GM18517 (cell line): ENCODE data around the gene GRM8.
"Not testable (repeated sequence)": the region's sequence is repeated elsewhere in the genome, so short reads cannot be mapped to it uniquely, and the experiment has no call there.

ENCODE experiments used
- ATAC-seq: cut with Tn5 transposase; IDR thresholded peaks from one replicate; pipeline ENCODE4 v1.9.1; 2021; ENCODE audit warnings: mild to moderate bottlenecking, moderate library complexity; ENCODE audit not compliant: unreplicated experiment

GRM8 gene

GRCh38 chr7:126839624-126840023 lies 413.1 kb downstream of the GRM8 start:
- no peak for ATAC-seq

- ATAC-seq, result no peak
These were observed 414.5 kb downstream of the GRM8 start for GRCh38 chr7:126838194-126838593.

GRCh38 chr7:126831241-126831640 lies 421.5 kb downstream of the GRM8 start:
- not testable (repeated sequence) for ATAC-seq

- no peak for ATAC-seq
These were observed 431.8 kb downstream of the GRM8 start for GRCh38 chr7:126820925-126821324.

GRCh38 chr7:126819197-126819484 lies 433.6 kb downstream of the GRM8 start:
- ATAC-seq, result no peak

GRCh38 chr7:126818393-126819196 lies 434.1 kb downstream of the GRM8 start:
- no peak for ATAC-seq

GRCh38 chr7:126809188-126809587 lies 443.6 kb downstream of the GRM8 start:
- ATAC-seq, result no peak

GRCh38 chr7:126806614-126807013 lies 446.1 kb downstream of the GRM8 start:
- ATAC-seq, result no peak

- no peak for ATAC-seq
These were observed 447.4 kb downstream of the GRM8 start for GRCh38 chr7:126805351-126805750.

GRCh38 chr7:126804604-126805003 lies 448.1 kb downstream of the GRM8 start:
- ATAC-seq, result peak; percentile 73

GRCh38 chr7:126803990-126804389 lies 448.8 kb downstream of the GRM8 start:
- ATAC-seq, result no peak

GRCh38 chr7:126803060-126803665 lies 449.6 kb downstream of the GRM8 start:
- ATAC-seq, result peak; percentile 95

- no peak for ATAC-seq
These were observed 451.0 kb downstream of the GRM8 start for GRCh38 chr7:126801733-126802132.

- ATAC-seq, result no peak
These were observed 453.2 kb downstream of the GRM8 start for GRCh38 chr7:126799541-126799940.

GRCh38 chr7:126792521-126792920 lies 460.2 kb downstream of the GRM8 start:
- ATAC-seq, result no peak

GRCh38 chr7:126791306-126791705 lies 461.4 kb downstream of the GRM8 start:
- ATAC-seq, result no peak

GRCh38 chr7:126790763-126791162 lies 462.0 kb downstream of the GRM8 start:
- no peak for ATAC-seq

- ATAC-seq, result no peak
These were observed 469.1 kb downstream of the GRM8 start for GRCh38 chr7:126783613-126784012.

GRCh38 chr7:126780993-126781392 lies 471.7 kb downstream of the GRM8 start:
- ATAC-seq, result peak; percentile 88

GRCh38 chr7:126778101-126778500 lies 474.6 kb downstream of the GRM8 start:
- no peak for ATAC-seq

GRCh38 chr7:126776498-126776897 lies 476.2 kb downstream of the GRM8 start:
- no peak for ATAC-seq

- ATAC-seq, result no peak
These were observed 478.7 kb downstream of the GRM8 start for GRCh38 chr7:126774077-126774476.

GRCh38 chr7:126768836-126769235 lies 483.9 kb downstream of the GRM8 start:
- no peak for ATAC-seq
